Cardiac muscle cell (in vitro differentiated cells and primary cell): ENCODE results near the gene DOCK10. TPM values are rescaled to one million over a fixed set of nuclear protein-coding genes. Genes with fewer than 3 reads are reported as not detected.

Source experiments
- DNase-seq, 2 donors: peaks; one replicate each; pipeline versions ENCODE4 v3.0.0 to v3.0.0-alpha.2; 2010 to 2017; ENCODE audit warnings: low read depth in 1 of 2, low spot score in 1 of 2
- H3K27ac ChIP-seq: fragments of 200-600 bp; sonication (generic); 2 replicates; pipeline ENCODE4 v1.5.1; 2016
- H3K27me3 ChIP-seq: fragments of 200-600 bp; sonication (generic); 2 replicates; pipeline ENCODE4 v1.6.0; 2016; ENCODE audit warnings: control low read depth
- H3K36me3 ChIP-seq: fragments of 200-600 bp; sonication (generic); 2 replicates; pipeline ENCODE4 v1.5.1; 2016; ENCODE audit warnings: control low read depth
- H3K4me1 ChIP-seq: fragments of 200-600 bp; sonication (generic); 2 replicates; pipeline ENCODE4 v1.8.1; 2017; ENCODE audit warnings: low read depth, mild to moderate bottlenecking, mixed run types
- H3K4me3 ChIP-seq: fragments of 200-600 bp; sonication (generic); 2 replicates; pipeline ENCODE4 v1.5.1; 2016; ENCODE audit warnings: mild to moderate bottlenecking
- H3K9me3 ChIP-seq: fragments of 200-600 bp; sonication (generic); 2 replicates; pipeline ENCODE4 v1.5.1; 2017; ENCODE audit warnings: low read depth, mild to moderate bottlenecking, control low read depth
- CTCF ChIP-seq: IDR thresholded peaks from 2 replicates; pipeline ENCODE4 v1.5.1; 2012; ENCODE audit warnings: low read depth, mild to moderate bottlenecking, low read length
- polyA plus RNA-seq: library from polyadenylated mRNA; unstranded; fragments of >200 nt; fragmentation: Nextera tagmentation; extraction: Ambion mirVana; gene quantifications from 2 replicates; pipeline ENCODE4 v1.2.1, GENCODE V29; 2016
- total RNA-seq: library from RNA; depleted of rRNA; stranded (reverse); fragments of >200 nt; gene quantifications from 2 replicates; pipeline ENCODE4 v1.2.3, GENCODE V29; 2016

The DOCK10 gene
- total and polyA plus RNA-seq, 2 experiments from 2014 or later: not detected

DNA sequence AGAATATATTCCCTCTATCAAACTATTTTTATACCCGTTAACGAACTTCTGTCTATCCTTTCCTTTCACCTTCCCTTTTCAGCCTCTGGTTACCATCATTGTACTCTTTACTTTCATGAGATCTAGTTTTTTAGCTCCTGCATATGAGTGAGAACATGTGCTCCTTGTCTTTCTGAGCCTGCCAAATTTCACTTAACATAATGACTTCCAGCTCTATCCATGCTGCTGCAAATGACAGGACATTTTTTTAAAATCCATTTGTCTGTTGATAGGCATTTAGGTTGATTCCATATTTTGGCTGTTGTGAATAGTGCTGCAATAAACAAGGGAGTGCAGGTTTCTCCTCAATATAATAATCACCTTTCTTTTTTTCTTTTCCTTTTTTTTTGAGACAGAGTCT, 317.9 kb downstream of the DOCK10 start:
- no peak overlapping the region for H3K4me3 ChIP-seq
- no peak for TF ChIP-seq CTCF

GRCh38 chr2:224723586-224724217, 318.6 kb downstream of the DOCK10 start:
- DNase-seq: peak in 1 of 2 donors; percentile 21
- H3K9me3 ChIP-seq: no peaks in the 10 kb centered on the region
- no peak for TF ChIP-seq CTCF
- H3K36me3 ChIP-seq: no peaks in the 10 kb centered on the region
- H3K27me3 ChIP-seq: no peaks in the 10 kb centered on the region
- no peaks in the 10 kb centered on the region for H3K4me1 ChIP-seq
- no peak overlapping the region for H3K4me3 ChIP-seq
- no peak overlapping the region for H3K27ac ChIP-seq

More for the DNA sequence above, 317.9 kb downstream of the DOCK10 start:
- Histone ChIP-seq H3K36me3 (no peaks in the 10 kb centered on the region), H3K27ac (no peak overlapping the region), H3K4me1 (no peaks in the 10 kb centered on the region), H3K27me3 (no peaks in the 10 kb centered on the region), H3K9me3 (no peaks in the 10 kb centered on the region)
- DNase-seq: no peak

DNA sequence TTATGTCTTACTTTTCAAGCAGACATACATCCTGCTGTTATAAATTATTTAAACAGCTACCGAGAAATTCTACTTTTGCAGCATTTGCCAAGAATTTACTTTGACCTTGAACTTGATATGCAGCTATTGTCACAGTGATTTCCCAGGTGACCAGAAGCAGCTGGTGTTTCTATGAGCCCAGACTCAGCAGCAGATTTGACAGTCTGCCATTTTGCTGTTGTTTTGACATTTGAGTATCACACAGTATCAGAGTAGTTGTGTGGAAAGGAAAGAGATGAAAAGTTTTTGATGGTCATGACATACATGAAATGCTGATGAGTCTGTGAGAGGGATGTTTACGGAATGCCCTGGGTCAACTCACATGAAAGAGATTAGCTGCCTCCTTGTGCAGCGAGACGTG, 319.5 kb downstream of the DOCK10 start:
- Histone ChIP-seq H3K27ac (no peak overlapping the region), H3K4me3 (no peak overlapping the region), H3K27me3 (no peaks in the 10 kb centered on the region), H3K4me1 (no peaks in the 10 kb centered on the region), H3K9me3 (no peaks in the 10 kb centered on the region), H3K36me3 (no peaks in the 10 kb centered on the region)
- no peak for DNase-seq
- TF ChIP-seq CTCF: no peak

DNA sequence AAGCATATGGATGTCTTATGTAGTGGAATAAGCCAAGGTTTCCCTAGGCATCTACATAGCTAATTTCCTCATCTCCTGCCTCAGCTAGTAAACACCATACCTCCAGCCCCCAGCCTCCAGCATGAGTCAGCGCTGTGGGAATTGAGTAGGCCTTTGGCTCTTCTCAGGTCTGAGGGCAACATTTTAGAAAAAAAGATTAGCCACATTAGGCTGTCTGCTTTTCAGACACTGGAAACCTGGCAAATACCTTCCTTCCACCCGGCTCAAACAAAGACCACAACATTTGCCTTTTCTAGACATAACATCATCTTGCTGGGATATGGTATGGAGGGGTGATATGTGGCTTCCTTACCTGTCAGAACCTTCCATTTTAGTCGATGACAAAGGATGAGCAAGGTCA, 320.0 kb downstream of the DOCK10 start:
- no peak for TF ChIP-seq CTCF
- no peak overlapping the region for H3K27ac ChIP-seq
- no peak overlapping the region for H3K4me3 ChIP-seq
- H3K4me1 ChIP-seq: no peaks in the 10 kb centered on the region
- H3K36me3 ChIP-seq: no peaks in the 10 kb centered on the region
- no peaks in the 10 kb centered on the region for H3K9me3 ChIP-seq
- no peaks in the 10 kb centered on the region for H3K27me3 ChIP-seq
- DNase-seq: peak in 1 of 2 donors; percentile 12

DNA sequence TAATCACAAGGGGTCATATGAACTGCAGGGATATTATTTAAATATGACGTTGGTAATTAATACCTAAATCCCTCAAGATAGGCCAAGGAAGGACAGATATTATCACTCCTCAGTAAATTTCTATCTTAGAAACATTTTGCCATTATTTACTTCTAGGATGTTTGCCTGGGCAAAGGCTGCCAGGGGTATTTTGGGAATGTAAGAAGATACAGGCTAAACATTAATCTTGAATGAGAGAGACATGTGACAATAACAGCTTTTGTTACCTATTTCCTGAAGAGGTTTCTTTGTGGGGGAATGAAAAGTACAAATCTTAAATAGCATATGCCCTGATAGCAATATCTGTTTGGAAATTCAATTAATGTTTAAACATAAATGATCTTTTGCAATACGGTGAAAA, 325.3 kb downstream of the DOCK10 start:
- H3K4me1 ChIP-seq: no peaks in the 10 kb centered on the region
- H3K27me3 ChIP-seq: no peaks in the 10 kb centered on the region
- no peaks in the 10 kb centered on the region for H3K9me3 ChIP-seq
- no peak overlapping the region for H3K27ac ChIP-seq
- no peaks in the 10 kb centered on the region for H3K36me3 ChIP-seq
- TF ChIP-seq CTCF: no peak
- H3K4me3 ChIP-seq: no peak overlapping the region
- DNase-seq: no peak
